GM18507 (cell line): ENCODE data around the gene PCDHB6.
"Not testable (repeated sequence)": the region's sequence is repeated elsewhere in the genome, so short reads cannot be mapped to it uniquely, and the experiment has no call there.

Experiments
- DNase-seq: peaks from one replicate; pipeline ENCODE4 v3.0.0; 2011; ENCODE audit warnings: low read depth; ENCODE audit not compliant: insufficient read length; ENCODE audit errors: extremely low spot score
- FAIRE-seq: peaks from 2 replicates; lab custom pipeline; 2011; peaks lifted over from hg19 to GRCh38; lab: Jason Lieb, UNC

Gene PCDHB6

DNA sequence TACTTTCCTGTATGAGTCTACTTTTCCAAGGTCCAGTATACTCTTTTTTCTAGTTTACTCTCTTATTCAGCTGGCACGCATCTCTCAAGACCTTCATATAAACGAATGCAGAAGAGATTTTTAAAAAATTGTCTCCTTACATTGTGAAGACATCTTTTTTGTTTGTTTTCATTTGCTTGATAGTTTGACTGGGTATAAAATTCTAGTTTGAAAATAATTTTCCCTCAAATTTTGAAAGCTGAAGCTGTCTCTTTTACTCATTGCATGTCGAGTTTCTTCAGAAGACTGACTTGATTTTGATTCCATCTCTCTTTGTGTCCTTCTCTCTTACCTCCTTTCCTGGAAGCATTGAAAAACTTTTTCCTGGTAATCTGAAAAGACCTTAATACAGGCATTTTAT is 46.5 kb downstream of the PCDHB6 start:
- no peak for DNase-seq
- no peak for FAIRE-seq

- DNase-seq (no peak), FAIRE-seq (no peak)
Measured at GRCh38 chr5:141199359-141200235, 49.7 kb downstream of the PCDHB6 start, which contains the start of gene PCDHB11. PCDHB11 (plus strand) TSS chr5:141199627; CDS start chr5:141199775, 148 bp downstream.

GRCh38 chr5:141201126-141201525 is 51.3 kb downstream of the PCDHB6 start:
- not testable (repeated sequence) for FAIRE-seq, DNase-seq

DNA sequence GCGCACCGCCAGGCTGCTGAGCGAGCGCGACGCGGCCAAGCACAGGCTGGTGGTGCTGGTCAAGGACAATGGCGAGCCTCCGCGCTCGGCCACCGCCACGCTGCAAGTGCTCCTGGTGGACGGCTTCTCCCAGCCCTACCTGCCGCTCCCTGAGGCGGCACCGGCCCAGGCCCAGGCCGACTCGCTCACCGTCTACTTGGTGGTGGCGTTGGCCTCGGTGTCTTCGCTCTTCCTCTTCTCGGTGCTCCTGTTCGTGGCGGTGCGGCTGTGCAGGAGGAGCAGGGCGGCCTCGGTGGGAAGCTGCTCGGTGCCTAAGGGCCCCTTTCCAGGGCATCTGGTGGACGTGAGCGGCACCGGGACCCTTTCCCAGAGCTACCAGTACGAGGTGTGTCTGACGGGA is 51.8 kb downstream of the PCDHB6 start:
- FAIRE-seq, DNase-seq: not testable (repeated sequence)
